HG03558 (cell line): ENCODE results near the gene ELL.

ENCODE experiments used
- ATAC-seq: cut with Tn5 transposase; IDR thresholded peaks from one replicate; pipeline ENCODE4 v1.9.1; 2021; ENCODE audit warnings: moderate number of reproducible peaks; ENCODE audit not compliant: unreplicated experiment; ENCODE audit errors: extremely low read depth

The ELL gene

DNA sequence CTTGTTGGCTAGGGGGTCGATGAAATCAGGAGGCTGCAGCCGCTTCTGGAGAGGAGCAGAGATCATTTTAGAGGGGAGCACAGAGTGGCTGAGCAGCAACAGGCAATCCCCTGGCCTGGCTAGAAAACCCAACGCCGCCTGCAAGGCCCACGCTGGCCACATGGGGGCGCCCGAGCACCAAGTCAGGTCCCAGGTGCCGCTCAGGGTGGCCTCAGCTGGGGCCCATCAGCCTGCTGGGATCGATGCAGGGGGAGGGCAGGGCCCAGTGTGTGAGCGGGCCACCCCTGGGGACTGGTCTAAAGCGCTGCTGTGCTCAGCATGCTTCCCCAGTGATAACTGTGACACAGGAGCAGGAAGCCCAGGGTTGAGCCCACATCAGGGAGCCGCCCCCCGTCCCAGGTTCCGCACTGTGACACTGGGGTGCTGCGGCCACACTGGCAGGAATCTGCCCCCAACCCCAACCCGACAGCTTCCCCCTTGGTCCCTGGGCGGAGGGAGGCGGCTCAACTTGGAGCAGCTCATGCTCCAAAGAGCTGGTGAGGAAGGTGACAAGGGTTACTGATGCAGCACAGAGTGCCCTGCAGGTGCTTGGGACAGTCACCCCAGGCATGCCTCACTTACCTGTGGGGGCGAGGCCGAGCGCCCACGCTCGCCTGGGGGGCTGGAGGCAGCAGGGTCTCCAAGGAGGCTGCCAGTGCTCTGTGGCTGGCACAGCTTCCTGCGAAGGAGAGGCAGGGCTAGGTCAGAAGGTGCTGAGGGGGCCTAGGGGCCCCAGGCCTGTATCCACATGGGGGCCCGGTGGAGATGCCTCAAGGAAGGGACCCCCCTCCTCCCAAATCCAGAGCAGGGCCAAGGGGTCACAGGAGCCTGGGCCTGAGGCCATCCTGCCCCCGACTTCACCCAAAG, 70.7 kb downstream of the ELL start:
- no peak for ATAC-seq

DNA sequence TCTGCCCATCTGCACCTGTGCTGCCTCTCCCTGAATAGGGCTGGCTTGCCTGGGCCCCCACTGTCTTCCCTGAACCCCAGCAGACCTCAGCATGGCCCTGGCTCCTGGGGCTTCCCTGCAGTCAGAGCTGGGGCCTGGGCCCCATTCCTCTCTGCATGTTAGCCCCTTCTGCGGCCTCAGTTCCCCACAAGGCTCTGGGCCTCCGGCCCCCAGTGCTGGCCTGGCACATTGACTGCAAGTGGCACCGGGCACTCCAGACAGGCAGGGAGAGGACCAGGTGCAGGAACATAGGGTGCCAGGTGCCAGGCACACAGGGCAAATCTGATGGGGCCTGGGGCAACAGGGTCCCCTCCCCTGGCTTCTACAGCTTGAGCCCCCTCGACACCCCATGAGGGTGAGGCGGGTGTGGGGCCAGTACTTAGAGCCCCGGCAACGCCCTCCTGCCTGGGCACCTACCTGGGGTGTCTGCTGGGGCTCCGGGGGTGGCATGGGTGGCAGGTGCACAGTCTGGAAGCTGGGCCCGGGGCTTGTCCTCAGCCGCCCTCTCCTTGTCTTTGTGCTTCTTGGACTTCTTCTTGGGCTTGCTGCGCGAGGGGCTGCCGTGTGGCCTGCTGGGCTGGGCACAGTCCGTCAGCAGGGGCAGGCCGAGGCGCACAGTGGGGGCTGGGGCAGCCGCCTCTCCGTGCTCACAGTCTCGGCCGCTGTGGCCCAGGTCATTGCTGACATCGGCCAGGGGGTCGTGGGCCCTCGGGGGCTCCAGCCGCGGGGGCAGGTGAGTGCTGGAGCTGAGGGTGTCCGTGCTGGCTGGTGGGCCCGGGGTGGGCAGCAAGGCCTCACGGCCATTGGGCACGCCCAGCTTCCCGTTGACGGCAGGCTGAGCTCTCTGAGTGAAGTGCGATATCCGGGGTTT, 71.6 kb downstream of the ELL start:
- no peak for ATAC-seq

DNA sequence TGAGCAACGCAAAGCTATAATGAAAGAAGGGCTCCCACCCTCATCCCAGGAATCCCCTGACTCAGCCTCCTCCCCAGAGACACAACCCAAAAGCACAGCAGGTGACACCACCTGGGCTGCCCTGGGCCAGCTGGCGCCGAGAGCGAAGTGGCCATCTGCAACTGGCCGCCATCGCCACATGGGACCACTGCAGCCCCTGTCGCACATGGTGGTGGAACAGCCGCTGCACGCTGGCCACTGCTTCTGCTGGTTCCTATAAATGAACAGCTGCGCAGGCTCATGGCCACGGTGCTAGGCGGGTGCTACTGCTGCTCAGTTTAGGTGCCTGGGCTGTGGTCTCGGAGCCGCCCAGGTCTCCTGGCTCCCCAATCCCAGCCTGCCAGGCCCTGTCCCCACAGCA, 72.3 kb downstream of the ELL start:
- ATAC-seq: no peak

- no peak for ATAC-seq
Measured at GRCh38 chr19:18446811-18447359, 75.0 kb downstream of the ELL start.

GRCh38 chr19:18446145-18446810, 75.6 kb downstream of the ELL start:
- no peak for ATAC-seq

- no peak for ATAC-seq
Measured at GRCh38 chr19:18445262-18445948, 76.5 kb downstream of the ELL start.

- ATAC-seq: no peak
Measured at GRCh38 chr19:18444513-18444912, 77.4 kb downstream of the ELL start.

DNA sequence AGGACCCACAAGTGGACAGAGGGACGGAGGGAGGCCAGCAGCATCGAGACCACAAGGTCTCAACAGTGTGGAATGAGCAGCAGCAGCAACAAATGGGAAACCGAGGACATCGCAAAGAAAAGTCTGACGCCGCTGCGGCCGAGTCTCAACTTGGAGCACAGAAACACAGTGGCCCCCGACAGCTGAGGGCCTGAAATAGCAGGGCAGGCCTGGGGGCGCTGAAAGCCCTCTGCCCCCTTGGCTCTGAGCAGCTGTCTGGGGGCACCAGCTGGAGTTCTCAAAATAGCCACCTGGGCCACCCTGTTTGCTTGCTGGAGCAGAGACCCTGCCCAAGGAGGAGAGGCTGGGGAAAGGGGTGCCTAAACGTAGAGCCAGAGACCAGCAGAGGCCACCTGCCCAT, 78.0 kb downstream of the ELL start:
- no peak for ATAC-seq

DNA sequence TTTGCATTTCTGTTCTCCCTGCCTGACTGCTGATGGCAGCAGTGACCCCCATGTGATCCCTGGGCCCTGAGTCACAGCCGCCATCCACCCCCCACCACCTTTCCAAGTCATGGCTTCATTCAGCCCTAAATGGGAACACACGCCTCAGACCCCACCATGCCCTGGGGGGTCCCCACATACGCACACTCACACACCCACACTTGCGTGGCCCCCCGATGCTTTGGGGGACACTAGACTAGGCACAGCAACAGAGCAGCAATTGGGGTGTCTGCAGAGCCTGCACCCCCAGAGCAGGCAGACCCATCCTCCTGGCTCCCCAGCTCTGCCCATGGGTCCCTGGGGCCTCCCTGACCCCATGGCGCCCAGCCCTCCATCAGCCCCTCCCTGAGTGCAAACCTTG, 78.5 kb downstream of the ELL start:
- ATAC-seq: no peak

- no peak for ATAC-seq
Measured at GRCh38 chr19:18442941-18443340, 78.9 kb downstream of the ELL start.

DNA sequence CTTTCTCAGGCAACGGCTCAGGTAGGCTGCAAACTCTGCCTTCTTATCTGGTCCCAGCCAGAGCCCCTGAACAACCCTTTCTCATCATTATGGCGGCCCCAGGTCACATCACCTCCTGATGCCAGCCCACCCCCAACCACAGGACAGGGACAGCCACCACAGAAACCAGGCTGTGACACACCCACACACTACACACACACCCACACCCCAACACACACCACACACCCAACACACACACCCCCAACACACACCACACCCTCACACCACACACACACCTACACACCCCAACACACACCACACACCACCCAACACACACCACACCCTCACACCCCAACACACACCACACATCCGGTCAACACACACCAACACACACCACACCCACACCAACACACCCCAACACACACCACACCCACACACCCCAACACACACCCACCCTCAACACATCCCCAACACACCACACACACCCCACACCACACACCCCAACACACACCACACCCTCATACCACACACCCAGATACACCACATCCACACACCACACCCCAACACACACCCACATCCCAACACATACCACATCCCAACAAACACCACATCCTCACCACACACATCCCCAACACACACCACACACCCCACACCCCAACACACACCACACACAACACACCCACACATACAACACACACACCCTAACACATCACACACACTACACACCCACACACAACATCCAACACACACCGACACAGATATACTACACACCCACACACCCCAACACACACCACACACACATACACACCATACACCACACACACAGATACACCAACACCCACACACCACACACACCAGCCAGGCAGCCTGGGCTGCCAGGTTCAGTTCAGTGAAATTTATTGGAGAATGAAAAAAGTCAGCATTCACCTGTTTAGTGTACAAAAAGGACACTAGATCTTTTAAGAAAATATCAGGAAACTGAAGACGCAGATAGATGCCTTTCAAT, 79.8 kb downstream of the ELL start:
- ATAC-seq: no peak

DNA sequence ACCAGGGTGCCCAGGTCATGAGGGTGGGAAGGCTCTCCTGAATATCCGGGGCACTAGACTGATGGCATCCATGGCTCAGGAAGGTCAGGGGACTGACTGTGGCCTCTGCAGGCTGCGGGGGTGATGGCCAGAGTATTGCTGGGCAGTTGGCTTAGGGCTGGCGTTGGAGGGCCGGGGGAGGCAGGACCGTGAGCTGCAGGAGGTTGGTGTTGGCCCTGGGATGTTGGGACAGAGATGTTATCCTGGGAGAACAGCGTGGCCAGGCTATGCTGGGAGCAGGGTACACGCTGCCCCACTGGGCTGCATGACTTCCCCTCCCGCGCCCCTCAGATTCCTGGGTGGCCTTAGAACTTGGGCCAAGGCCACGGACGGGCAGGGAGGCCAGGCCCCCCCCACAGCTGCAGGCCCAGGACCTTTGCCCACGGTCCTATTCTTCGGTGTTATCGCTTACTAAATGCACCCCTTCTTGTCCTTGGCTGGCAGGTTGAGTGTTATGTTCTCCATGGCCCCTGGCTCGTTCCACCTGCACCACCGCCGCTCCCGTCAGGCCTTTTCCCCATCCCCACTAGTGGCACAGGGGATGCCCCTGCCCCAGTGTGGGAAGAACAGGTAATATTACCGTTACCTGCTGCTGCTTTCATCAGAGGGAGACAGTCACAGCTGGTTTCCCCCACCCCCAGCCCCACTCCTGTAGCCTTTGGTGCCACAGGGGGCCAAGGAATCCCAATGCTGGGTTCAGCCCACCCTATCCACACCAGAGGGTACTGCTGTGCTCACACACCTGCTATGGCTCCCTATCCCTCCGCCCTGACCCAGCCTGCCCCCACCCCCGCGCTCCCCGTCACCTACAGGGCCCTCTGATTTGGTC, 80.7 kb downstream of the ELL start:
- no peak for ATAC-seq

DNA sequence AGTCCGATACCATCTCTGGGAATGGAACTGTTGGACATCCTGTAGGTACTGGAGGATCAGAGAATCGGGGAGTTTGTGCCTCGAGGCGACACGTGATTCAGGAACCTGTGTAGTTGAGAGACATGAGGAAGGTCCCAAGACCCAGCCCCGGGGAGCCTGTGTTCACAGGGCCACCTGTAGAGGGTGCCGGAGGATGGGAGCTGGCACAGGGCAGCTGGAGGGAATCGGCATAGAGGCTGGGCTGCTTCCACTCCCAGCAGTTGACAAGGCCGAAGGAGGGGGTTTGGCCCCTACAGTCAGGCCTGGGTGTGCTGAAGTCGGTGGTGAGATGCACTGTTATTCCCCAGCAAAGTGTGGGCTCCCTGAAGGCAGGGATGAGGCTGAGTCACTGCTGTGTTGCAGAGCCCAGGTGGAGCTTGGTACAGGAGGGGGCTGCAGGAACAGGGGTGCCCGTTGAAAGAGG, 81.4 kb downstream of the ELL start:
- ATAC-seq: no peak

- no peak for ATAC-seq
Measured at GRCh38 chr19:18439910-18440237, 82.0 kb downstream of the ELL start.

DNA sequence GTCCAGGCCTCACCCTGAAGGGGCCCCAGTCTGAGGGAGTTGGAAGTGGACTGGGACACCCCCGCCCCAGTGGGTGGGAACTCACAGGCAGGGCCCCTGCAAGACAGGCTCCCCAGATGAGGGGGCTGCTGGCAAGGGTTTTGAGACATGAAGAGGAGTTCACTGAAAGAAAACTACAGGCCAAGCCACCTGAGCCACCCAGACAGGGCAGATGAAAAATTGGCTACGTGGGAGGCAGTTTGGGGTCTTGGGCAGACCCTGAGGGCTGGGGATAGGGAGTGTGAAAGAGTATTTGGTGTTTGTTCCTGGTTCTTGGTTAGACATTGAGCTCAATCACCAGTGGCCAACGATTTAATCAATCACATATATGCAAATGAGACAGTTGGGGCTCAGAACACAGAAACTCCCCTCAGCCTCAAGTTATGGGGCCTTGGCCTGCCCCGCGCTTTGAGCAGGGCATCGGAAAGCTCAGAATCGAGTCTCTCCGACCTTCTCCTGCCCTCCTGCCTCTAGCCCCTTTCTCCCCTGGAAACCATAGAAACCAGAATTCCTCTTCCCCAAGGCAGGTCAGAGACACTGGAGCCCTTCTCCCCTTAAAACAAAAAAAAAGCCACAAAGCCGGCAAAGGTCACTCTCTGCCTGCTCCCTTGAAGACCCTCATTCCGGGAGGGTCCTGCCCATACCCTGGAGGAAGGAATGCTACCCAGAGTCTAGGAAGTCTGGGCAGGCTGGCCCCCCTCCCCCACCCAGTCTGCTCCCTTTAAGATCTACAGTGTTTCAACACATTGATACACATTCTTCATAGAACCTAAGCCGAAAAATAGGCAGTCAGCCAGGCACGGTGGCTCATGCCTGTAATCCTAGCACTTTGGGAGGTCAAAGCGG, 82.6 kb downstream of the ELL start:
- no peak for ATAC-seq

DNA sequence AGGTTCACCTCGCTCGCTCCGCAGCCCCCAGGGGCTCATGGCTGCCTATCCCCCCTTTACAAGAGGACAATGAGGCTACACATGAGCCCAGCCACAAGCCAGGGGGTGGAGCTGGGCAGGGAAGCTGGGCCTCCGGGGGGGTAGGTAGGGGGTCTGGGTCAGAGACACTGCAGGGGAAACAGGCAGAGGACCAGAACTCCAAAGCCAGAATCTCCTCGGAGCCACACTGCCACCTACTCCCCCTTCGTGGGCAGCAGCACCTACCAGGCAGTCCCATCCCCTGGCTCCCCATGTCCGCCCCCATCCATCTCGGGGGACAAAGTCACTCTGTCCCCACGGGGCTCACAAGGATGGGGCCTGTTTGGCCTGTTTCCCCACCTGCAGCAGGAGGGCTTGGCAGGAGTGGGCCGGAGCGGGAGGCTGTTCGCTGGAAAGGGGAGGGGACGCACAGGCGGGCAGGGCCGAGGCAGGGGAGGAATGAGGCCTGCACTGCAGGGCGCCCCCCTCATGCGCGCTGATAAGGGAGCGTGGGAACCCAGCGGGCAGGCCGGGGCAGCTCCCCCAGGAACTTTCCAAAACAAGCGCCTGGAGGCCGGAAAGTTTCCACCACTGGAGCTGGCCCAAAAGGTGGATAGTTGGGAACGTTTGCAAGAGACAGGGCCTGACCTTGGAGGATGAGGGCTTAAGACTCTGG, 83.4 kb downstream of the ELL start:
- ATAC-seq: no peak
